GM18951 (cell line): Measurements from ENCODE around the gene PLXDC2.
"Not testable (repeated sequence)": the region's sequence is repeated elsewhere in the genome, so short reads cannot be mapped to it uniquely, and the experiment has no call there.

ENCODE experiments used
- POLR2A ChIP-seq: IDR thresholded peaks from 4 replicates; pipeline ENCODE4 v1.6.1; 2011; ENCODE audit warnings: mild to moderate bottlenecking; ENCODE audit not compliant: insufficient read length, insufficient read depth; ENCODE audit errors: extremely low read depth
- in situ Hi-C: fragments of 300-500 bp; cut with MboI; formaldehyde crosslinking; loops from one replicate; pipeline ENCODE4 v1.12.0; 2022; ENCODE audit warnings: low sequenced_read_pairs, mixed read lengths, inconsistent platforms; ENCODE audit not compliant: unreplicated experiment

PLXDC2 gene

DNA sequence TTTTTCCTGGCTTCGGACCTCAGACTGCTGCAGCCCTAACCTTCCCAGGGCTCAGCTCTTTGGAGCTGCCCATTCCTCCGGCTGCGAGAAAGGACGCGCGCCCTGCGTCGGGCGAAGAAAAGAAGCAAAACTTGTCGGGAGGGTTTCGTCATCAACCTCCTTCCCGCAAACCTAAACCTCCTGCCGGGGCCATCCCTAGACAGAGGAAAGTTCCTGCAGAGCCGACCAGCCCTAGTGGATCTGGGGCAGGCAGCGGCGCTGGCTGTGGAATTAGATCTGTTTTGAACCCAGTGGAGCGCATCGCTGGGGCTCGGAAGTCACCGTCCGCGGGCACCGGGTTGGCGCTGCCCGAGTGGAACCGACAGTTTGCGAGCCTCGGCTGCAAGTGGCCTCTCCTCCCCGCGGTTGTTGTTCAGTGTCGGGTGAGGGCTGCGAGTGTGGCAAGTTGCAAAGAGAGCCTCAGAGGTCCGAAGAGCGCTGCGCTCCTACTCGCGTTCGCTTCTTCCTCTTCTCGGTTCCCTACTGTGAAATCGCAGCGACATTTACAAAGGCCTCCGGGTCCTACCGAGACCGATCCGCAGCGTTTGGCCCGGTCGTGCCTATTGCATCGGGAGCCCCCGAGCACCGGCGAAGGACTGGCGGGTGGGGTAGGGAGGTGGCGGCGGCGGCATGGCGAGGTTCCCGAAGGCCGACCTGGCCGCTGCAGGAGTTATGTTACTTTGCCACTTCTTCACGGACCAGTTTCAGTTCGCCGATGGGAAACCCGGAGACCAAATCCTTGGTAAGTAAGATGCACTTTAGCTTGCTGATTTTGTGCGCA is at the start of gene PLXDC2:
TSS of gene PLXDC2 (plus strand) at position 22 of the 820 bp plus-strand sequence.
- in situ Hi-C loops = no loop called here
- no peak for TF ChIP-seq POLR2A

DNA sequence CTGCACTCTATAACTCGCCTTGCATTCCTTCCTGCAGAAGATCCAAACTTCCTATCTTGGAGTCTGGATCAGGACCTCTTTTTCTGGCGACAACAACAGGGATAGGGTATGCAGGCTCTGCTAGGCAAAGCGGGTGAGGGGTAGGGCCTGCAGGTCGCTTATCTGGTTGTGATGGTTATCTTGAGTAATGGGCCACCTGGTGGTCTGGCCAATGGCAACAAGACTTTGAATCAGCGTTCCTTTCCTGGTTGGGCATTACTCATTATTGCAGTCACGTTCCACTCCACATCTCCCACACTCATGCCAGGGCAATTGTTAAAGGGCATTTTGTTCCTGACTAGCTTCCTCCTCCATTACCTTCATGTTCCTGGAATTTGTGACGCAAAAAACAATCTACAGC is 48.4 kb upstream of the PLXDC2 start:
- in situ Hi-C loops = no loop called here
- no peak for TF ChIP-seq POLR2A

DNA sequence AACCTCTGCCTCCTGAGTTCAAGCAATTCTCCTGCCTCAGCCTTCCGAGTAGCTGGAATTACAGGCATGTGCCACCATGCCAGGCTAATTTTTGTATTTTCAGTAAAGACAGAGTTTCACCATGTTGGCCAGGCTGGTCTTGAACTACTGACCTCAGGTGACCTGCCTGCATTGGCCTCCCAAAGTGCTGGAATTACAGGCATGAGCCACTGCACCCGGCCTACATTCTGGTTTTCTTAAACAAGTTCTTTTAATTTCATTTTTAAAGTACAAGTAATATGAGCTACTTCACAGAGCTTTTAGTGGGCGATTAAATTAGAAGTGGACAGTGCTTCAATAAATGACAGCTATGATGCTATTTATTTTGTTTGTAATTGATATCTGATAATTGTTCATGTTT is 46.4 kb upstream of the PLXDC2 start:
- in situ Hi-C loops = not testable (repeated sequence)

DNA sequence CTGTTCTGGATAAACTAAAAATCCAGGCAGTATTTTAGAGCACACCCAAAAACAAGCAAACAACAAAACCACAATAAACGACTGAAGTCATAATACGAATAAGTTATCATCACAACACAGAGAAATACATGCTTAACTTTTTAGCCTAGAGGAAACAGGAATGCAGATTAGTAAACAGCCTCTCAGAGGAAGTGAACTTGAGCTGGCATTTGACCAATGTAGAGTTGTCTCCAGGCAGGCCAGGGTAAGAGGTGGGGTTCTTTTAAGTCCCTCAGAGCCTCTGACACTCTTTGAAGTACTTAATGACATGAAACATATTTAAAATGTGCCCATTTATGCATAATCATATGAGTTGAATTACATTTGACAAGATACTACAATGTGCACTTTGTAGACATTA is 43.3 kb upstream of the PLXDC2 start:
- in situ Hi-C loops = no loop called here
- no peak for TF ChIP-seq POLR2A

DNA sequence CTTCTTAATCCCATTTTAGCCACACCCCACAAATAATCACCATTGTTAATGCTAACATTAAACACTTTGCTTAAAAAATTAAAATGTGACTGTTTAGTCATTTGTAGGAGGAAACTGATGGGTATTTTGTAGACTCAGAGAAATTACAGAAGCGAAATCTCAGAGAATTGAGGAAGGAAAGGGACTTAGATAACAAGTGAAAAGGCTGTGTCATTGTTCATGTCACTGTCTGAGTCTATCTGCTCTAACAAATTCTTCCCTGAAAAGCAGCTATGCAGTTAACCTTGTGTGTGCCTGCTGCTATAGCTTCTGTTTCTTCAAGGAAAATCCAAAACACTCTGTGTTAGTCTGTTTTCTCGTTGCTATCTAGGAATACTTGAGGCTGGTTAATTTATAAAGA is 40.9 kb upstream of the PLXDC2 start:
- in situ Hi-C loops = no loop called here
- no peak for TF ChIP-seq POLR2A

DNA sequence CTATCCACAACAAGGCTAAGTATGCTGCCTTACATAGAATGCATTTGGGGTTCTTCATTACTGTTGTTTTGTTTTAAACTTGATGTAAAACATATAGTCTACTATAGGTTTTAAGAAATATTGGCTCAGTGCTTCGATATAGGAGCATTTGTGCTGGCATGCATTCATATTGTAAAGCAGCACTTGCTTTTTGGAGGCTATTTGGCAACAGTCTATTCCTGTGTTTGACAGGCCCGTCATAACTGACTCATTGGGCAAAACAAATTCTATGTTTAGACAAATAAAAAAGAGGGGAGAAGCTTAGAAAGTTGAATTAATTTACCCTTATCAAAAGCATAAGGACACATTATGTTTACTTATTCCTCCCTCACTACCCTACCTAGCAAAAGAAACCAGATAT is 38.4 kb upstream of the PLXDC2 start:
- in situ Hi-C loops = no loop called here
- TF ChIP-seq POLR2A = no peak

DNA sequence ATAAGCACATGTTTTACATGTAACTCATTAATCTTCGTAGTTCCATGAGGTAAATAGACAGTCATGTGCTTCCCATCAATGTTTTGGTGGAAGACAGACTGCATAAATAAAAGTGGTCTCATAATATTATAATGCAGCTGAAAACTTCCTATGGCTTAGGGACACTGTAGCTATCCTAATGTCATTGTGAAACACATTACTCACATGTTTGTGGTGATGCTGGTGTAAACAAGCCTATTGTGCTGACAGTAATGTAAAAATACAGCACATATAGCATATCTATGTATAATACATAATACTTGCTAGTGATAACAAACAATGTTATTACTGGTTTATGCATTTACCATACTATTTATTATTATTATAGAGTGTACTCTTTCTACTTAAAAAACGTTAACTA is 37.2 kb upstream of the PLXDC2 start:
- in situ Hi-C loops = no loop called here
- no peak for TF ChIP-seq POLR2A

DNA sequence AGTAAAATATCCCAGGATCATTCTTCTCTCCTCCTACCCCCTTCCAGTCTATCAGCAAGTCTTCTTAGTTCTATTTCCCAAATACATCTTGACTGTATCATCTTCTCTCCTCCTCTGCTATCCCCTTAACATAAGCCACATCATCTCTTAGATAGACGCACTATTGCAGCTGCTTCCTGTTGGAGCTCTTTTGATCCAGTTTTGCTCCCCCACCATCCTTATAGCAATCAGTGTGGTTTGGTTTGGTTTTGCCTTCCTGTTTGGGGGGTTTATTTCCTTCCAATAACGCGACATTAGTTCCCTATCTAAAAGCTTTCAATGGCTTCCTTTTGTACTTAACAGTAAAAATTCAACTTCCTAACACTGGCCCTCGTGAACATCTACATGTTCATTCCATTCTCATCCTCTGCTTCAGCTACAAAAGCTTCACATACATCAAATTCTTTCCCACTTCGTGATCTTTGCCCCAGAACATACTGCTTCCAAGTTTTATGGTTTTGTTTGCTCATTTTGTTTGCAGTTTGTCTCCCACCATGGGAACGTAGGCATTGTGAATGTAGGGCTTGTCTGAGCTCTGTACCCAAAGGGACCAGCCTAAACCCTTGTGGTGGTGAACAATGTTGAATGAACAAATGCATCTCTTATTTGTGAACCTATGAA is 33.7 kb upstream of the PLXDC2 start:
- no peak for TF ChIP-seq POLR2A
- in situ Hi-C loops = no loop called here

DNA sequence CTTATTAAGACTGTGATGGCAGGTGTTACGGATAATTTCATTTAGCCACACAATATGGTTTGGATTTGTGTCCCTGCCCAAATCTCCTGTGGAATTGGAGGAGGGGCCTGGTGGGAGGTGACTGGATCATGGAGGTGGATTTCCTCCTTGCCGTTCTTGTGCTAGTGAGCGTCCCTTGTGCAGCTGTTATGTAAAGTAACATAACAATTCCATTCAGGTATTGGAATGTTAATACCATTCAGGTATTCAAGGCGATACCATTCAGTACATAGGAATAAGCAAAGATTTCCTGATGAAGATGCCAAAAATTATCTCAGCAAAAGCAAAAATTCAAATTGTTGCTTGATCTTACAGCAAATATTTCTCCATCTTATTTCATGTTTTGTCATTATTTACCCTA is 32.5 kb upstream of the PLXDC2 start:
- TF ChIP-seq POLR2A = no peak
- in situ Hi-C loops = no loop called here

DNA sequence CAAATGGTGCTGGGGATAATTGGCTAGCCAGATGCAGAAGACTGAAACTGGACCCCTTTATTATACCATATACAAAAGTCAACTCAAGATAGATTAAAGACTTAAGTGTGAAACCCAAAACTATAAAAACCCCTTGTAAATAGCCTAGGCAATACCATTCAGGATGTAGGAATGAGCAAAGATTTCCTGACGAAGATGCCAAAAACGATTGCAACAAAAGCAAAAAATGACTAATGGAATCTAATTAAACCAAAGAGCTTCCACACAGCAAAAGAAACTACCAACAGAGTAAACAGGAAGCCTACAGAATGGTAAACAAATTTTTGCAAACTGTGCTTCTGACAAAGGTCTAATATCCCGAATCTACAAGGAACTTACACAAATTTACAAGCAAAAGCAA is 30.9 kb upstream of the PLXDC2 start:
- in situ Hi-C loops = no loop called here
- TF ChIP-seq POLR2A = no peak

DNA sequence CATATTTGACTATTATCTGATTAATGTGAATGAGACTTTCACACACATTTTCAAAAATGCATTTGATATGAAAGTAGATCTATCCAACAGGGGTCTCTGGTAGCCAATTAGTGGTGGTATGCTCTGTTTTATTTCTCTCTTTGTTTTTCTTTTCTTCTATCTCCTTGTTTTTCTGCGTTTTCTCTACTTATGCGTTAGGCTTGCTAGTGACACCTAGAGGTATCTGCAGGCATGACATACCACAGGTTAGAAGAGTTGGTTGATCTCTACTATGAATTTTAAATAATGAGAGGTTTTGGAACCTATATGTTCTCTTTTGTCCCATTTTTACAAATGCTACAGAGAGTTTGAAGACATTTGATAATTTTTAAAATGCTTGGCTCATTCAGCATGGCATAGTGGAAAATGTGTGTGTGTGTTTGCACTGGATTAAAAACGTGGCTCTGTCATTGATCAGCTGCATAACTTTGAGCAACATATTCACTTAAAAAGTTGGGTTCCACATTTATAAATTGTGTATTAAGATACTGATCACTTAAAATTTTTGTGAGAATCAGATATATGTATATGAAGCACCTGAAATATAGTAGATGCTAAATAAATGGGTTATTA is 28.1 kb upstream of the PLXDC2 start:
- no peak for TF ChIP-seq POLR2A
- in situ Hi-C loops = no loop called here

DNA sequence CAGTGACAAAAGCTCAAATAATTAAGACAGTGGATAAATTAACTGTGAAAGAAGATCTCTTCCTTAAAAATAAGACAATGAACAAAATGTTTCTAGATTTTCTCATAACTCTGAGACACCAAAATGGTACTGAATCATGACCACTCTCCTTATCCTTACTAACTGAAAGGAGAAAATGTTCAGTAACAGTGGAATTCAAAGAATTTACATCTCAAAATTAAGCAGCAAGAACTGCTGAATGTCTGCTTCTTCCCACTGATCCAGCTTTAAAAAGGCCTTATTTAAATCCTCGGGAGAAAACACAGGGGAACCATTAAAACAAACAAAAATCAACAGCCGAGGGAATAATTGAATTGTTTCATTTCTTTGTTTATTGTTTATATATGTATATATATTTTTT is 27.3 kb upstream of the PLXDC2 start:
- no peak for TF ChIP-seq POLR2A
- in situ Hi-C loops = no loop called here

DNA sequence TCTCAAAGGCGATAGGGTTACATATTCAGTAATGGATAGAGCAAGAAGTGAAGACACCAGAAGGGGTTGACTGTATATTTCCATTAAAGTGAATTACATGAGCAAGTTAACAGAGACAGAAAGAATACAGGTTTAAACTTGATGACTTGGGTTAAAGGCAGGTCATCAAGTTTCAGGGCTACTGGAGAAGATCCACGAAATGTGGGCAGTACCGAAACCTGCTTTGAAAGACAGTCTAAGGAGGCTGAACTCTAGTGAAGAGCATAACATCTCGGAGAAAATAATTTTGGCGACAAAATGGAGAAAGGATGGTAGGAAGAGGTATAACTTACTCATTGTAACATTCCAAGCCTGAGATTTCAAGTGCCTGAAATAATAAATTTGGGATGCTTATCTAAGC is 26.6 kb upstream of the PLXDC2 start:
- in situ Hi-C loops = no loop called here

DNA sequence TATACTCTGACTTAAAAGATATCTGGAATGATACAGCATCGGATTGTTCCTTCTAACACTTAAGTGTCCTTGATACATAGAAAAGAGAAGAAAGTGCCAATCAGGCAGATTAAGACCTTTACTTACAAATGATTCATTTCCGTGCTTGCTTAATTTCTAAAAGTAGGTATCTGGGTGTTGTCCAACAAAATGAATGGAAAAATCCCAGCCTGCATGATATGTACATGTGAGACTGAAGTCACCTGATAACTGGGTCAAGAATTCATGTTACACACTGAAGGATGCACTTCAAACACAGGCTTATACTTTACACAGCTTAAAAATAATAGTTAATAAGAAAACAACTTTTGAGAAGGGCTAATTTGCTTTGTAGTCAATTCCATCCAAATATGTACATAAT is 25.2 kb upstream of the PLXDC2 start:
- no peak for TF ChIP-seq POLR2A
- in situ Hi-C loops = no loop called here

More for the DNA sequence above, 26.6 kb upstream of the PLXDC2 start:
- TF ChIP-seq POLR2A = no peak
